ENCODE results near the gene RBFOX2. TPM values are rescaled to one million over a fixed set of nuclear protein-coding genes. Genes with fewer than 3 reads are reported as not detected.
A peak's percentile ranks its signal among the peaks of the same experiment; 100 is the strongest.

The RBFOX2 gene
- total RNA-seq, 5 donors from 2014 or later (not counting 1 experiment from before 2014, with no cell fraction given): 0.73 to 1.5 (median 1.4) TPM

DNA sequence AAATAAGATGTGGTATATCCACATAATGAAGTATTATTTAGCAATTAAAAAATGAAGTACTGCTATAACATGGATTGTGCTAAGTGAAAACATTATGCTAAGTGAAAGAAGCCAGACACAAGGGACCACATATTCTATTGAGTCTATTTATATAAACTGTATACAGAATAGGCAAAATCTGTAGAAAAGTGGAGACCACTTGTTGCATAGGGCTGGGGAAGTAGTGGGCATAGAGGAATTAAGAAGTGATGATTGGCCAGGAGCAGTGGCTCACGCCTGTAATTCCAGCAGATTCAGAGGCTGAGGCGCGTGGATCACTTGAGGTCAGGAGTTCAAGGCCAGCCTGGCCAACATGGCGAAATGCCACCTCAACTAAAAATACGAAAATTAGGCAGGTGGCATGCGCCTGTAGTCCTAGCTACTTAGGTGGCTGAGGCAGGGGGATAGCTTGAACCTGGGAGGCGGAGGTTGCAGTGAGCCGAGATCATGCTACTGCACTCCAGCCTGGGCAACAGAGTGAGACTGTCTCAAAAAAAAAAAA, 109.6 kb downstream of the RBFOX2 start:
- Histone ChIP-seq H3K36me3 (ENCODE audit: control insufficient read depth in 2 of 2, extremely low read depth in 1 of 2, insufficient read depth in 1 of 2, low read length in 1 of 2) (no peaks in the 10 kb centered on the region), H3K4me3 (ENCODE audit: control insufficient read depth in 1 of 2, extremely low read depth in 1 of 2, low read length in 1 of 2) (no peak overlapping the region), H3K27ac (ENCODE audit: low read length) (no peak overlapping the region), H3K4me1 (ENCODE audit: control insufficient read depth in 1 of 2, extremely low read depth in 1 of 2, insufficient read depth in 2 of 2, low read length in 2 of 2) (peaks cover 0 to 10% of the 10 kb centered on the region in 2 experiments), H3K9me3 (no peaks in the 10 kb centered on the region), H3K27me3 (replicated peaks in 1 of 2; ENCODE audit: control insufficient read depth in 2 of 2, extremely low read depth in 1 of 2, insufficient read depth in 2 of 2, low read length in 1 of 2) (no peaks in the 10 kb centered on the region)
- no peak overlapping the region for H3K4me3 Mint-ChIP-seq
- ATAC-seq (replicated peaks in 1 of 4) (no peak), DNase-seq (no peak)
- H3K27me3 Mint-ChIP-seq: peaks cover 4 to 9% of the 10 kb centered on the region in 2 donors
- WGBS (ENCODE audit: insufficient coverage): 95% methylated on average over 7 of the region's 8 CpGs
- no peaks in the 10 kb centered on the region for H3K9me3 Mint-ChIP-seq
- H3K27ac Mint-ChIP-seq: no peak overlapping the region
- ChIA-PET CTCF (interaction anchor here in 1 of 2 donors (0.6 kb wide), 1 partner anchor 9 kb away, joined by 5 read pairs; no protein-coding TSS in a partner anchor), POLR2A (interaction anchor here in 1 of 2 donors (0.6 kb wide), 1 partner anchor 35 kb away, joined by 9 read pairs; no protein-coding TSS in a partner anchor)
- H3K4me1 Mint-ChIP-seq: peaks cover 15 to 18% (median 15%) of the 10 kb centered on the region in 3 donors
- no peaks in the 10 kb centered on the region for H3K36me3 Mint-ChIP-seq

DNA sequence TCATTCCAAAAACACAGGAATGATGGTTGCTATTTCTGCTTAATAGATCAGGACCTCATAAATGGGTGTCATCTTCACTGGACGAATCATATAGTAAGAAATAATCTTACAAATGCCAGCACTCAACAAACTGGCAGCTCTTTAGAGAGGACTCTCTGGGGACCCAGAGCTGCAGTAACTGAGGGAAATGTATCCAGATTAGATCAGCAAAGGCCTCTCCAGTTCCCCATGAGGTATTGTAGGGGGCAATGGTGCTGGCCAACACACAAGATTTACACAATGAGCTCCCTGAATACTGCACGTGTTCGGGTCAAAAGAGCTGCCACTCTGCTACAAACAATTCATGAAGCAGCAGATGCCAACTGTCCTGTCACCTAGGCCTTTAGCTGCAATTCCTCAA, 110.2 kb downstream of the RBFOX2 start:
- Histone ChIP-seq H3K27ac (ENCODE audit: low read length) (no peak overlapping the region), H3K9me3 (no peaks in the 10 kb centered on the region), H3K27me3 (replicated peaks in 1 of 2; ENCODE audit: control insufficient read depth in 2 of 2, extremely low read depth in 1 of 2, insufficient read depth in 2 of 2, low read length in 1 of 2) (no peaks in the 10 kb centered on the region), H3K4me1 (ENCODE audit: control insufficient read depth in 1 of 2, extremely low read depth in 1 of 2, insufficient read depth in 2 of 2, low read length in 2 of 2) (peaks cover 0 to 10% of the 10 kb centered on the region in 2 experiments), H3K36me3 (ENCODE audit: control insufficient read depth in 2 of 2, extremely low read depth in 1 of 2, insufficient read depth in 1 of 2, low read length in 1 of 2) (no peaks in the 10 kb centered on the region), H3K4me3 (ENCODE audit: control insufficient read depth in 1 of 2, extremely low read depth in 1 of 2, low read length in 1 of 2) (no peak overlapping the region)
- H3K27me3 Mint-ChIP-seq: peaks cover 4 to 8% of the 10 kb centered on the region in 2 donors
- H3K4me1 Mint-ChIP-seq: peaks cover 15 to 18% (median 15%) of the 10 kb centered on the region in 3 donors
- H3K27ac Mint-ChIP-seq: no peak overlapping the region
- ChIA-PET POLR2A (interaction anchor here in 1 of 2 donors (0.6 kb wide), 1 partner anchor 34 kb away, joined by 9 read pairs; no protein-coding TSS in a partner anchor), CTCF (no interaction called here)
- 69% methylated on average over 2 of the region's 3 CpGs for WGBS (ENCODE audit: insufficient coverage)
- ATAC-seq (replicated peaks in 1 of 4) (no peak), DNase-seq (no peak)
- no peak overlapping the region for H3K4me3 Mint-ChIP-seq
- no peaks in the 10 kb centered on the region for H3K36me3 Mint-ChIP-seq
- no peaks in the 10 kb centered on the region for H3K9me3 Mint-ChIP-seq

DNA sequence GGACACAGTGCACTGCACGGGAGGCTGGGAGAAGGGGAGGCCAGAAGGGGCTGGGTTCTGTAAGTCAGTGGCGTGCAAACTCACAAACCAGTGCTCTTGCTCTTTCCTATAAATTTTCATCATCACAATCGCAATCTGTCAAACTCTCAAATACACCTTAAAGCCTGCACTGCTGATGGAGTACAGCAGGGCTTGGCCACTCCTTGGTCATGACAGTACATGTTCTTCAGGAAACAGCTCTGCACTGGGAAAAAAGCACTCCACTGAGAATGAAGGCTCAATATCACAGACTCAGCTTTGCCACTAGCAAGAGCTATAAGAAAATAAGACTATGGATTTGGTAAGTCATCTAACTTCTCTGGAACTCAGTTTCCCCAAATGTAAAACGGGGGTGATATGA, 111.0 kb downstream of the RBFOX2 start:
- no peak overlapping the region for H3K4me3 Mint-ChIP-seq
- no peak overlapping the region for H3K4me3 ChIP-seq (ENCODE audit: control insufficient read depth in 1 of 2, extremely low read depth in 1 of 2, low read length in 1 of 2)
- no peak overlapping the region for H3K27ac ChIP-seq (ENCODE audit: low read length)
- H3K36me3 ChIP-seq (ENCODE audit: control insufficient read depth in 2 of 2, extremely low read depth in 1 of 2, insufficient read depth in 1 of 2, low read length in 1 of 2): no peaks in the 10 kb centered on the region
- no peaks in the 10 kb centered on the region for H3K36me3 Mint-ChIP-seq
- H3K9me3 Mint-ChIP-seq: no peaks in the 10 kb centered on the region
- H3K4me1 Mint-ChIP-seq: peaks cover 15 to 18% (median 15%) of the 10 kb centered on the region in 3 donors
- CTCF ChIA-PET: no interaction called here
- WGBS (ENCODE audit: insufficient coverage): 100% methylated on average over 2 of the region's 4 CpGs
- DNase-seq (no peak), ATAC-seq (replicated peaks in 1 of 4) (no peak)
- no peak overlapping the region for H3K27ac Mint-ChIP-seq
- POLR2A ChIA-PET: no interaction called here
- no peaks in the 10 kb centered on the region for H3K9me3 ChIP-seq
- peaks cover 4 to 5% of the 10 kb centered on the region in 2 donors for H3K27me3 Mint-ChIP-seq
- H3K27me3 ChIP-seq (replicated peaks in 1 of 2; ENCODE audit: control insufficient read depth in 2 of 2, extremely low read depth in 1 of 2, insufficient read depth in 2 of 2, low read length in 1 of 2): no peaks in the 10 kb centered on the region
- peaks cover 0 to 10% of the 10 kb centered on the region in 2 experiments for H3K4me1 ChIP-seq (ENCODE audit: control insufficient read depth in 1 of 2, extremely low read depth in 1 of 2, insufficient read depth in 2 of 2, low read length in 2 of 2)

DNA sequence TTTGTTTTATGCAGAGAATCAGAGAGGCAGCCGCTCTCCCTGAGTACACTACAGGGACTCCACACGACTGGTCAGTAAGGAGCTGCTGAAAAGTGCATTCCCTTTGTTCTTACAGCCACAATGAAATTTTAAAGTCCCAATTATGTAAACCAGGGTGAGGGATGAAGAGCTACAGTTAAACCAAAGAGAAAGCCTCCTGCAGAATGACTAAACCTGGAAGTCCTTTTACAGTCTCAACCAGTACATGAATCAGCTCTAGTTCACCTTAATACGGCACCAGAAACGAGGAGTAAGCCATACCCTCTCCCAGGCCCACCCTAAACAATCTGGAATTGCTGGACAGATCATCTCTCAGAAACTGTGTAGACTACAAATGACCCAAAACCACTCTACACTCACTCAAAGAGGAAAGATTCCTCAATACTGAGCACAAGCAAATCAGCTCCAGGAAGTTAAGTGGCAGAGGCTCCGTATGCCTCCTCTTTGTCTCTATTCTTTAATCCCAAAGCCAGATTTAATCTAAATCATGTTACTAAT, 113.1 kb downstream of the RBFOX2 start:
- H3K27me3 ChIP-seq (replicated peaks in 1 of 2; ENCODE audit: control insufficient read depth in 2 of 2, extremely low read depth in 1 of 2, insufficient read depth in 2 of 2, low read length in 1 of 2): no peaks in the 10 kb centered on the region
- CTCF ChIA-PET: interaction anchor here in 1 of 2 donors (1.0 kb wide), 1 partner anchor 21 kb away, joined by 3 read pairs; no protein-coding TSS in a partner anchor
- Mint-ChIP-seq H3K4me1 (peaks cover 15 to 18% (median 15%) of the 10 kb centered on the region in 3 donors), H3K27ac (peak overlapping the region in 1 of 2 donors; percentile 9), H3K36me3 (no peaks in the 10 kb centered on the region), H3K4me3 (peak overlapping the region in 2 of 3 donors; percentile 43 to 55), H3K9me3 (no peaks in the 10 kb centered on the region), H3K27me3 (peaks cover 4 to 5% of the 10 kb centered on the region in 2 donors)
- H3K4me3 ChIP-seq (ENCODE audit: control insufficient read depth in 1 of 2, extremely low read depth in 1 of 2, low read length in 1 of 2): peak overlapping the region in 1 of 2 donors; percentile 33
- no peaks in the 10 kb centered on the region for H3K36me3 ChIP-seq (ENCODE audit: control insufficient read depth in 2 of 2, extremely low read depth in 1 of 2, insufficient read depth in 1 of 2, low read length in 1 of 2)
- H3K27ac ChIP-seq (ENCODE audit: low read length): no peak overlapping the region
- H3K4me1 ChIP-seq (ENCODE audit: control insufficient read depth in 1 of 2, extremely low read depth in 1 of 2, insufficient read depth in 2 of 2, low read length in 2 of 2): peaks cover 0 to 10% of the 10 kb centered on the region in 2 experiments
- H3K9me3 ChIP-seq: no peaks in the 10 kb centered on the region
- ATAC-seq (replicated peaks in 1 of 4) (peak in 1 of 4 experiments; percentile 9), DNase-seq (no peak)
- 37% methylated on average over 2 of the region's 5 CpGs for WGBS (ENCODE audit: insufficient coverage)
- POLR2A ChIA-PET: no interaction called here

DNA sequence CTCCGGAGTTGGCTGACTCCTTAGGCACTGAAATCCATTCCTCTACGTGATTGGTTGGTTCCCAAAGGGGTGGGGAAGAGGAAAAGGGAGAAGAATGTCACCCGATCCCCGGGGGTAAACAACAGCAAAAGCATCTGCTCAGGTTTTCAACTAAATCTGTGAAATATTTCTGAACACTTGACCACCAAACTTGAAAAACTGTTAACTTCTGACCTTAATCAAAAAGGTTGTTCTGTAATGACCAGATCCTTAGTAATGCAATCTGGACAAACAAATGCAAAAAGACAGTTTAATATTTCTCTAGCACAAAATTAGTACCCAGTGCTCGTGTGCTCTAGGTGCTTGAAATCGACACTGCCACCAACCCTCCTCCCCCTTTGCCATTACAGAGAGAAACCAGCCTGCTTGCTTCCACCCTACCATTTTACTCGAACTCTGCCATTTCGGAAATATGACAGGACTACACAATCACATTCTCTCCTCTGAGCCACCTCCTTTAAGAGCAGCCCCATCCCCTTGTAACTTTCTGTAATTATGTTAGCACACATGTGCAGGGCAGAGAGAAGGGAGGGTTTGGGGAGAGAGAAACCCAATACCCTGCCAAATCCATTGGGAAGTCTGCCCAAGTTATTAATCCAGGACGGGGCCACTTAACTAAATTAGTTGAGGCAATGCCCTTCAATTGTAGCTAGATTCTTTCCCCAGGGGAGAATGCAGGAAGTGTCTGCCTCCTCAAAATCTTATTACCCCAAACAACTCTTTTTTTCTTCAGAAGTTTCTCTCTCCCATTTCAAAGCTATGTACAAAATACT, 113.8 kb downstream of the RBFOX2 start:
- CTCF ChIA-PET: interaction anchor here in 1 of 2 donors (1.0 kb wide), 1 partner anchor 22 kb away, joined by 3 read pairs; no protein-coding TSS in a partner anchor

DNA sequence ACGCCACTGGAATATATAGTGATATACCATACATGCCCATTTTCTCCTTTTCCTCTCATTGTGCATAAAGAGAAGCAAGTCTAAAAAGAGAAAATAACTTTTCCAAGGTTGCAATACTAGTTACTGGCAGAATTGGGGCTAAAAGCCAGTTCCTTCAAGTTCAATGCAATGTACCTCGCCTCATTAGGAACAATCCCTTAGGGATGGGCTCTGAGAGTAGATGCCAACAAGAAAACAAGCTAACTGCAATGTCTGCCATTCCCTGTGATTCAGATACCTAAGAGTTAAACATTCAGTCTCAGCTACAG, 114.3 kb downstream of the RBFOX2 start:
- DNase-seq: peak in 2 of 35 experiments; percentile 14 to 16
- H3K9me3 Mint-ChIP-seq: no peaks in the 10 kb centered on the region
- Histone ChIP-seq H3K9me3 (no peaks in the 10 kb centered on the region), H3K36me3 (ENCODE audit: control insufficient read depth in 2 of 2, extremely low read depth in 1 of 2, insufficient read depth in 1 of 2, low read length in 1 of 2) (no peaks in the 10 kb centered on the region), H3K4me3 (ENCODE audit: control insufficient read depth in 1 of 2, extremely low read depth in 1 of 2, low read length in 1 of 2) (peak overlapping the region in 1 of 2 donors; percentile 33), H3K27me3 (replicated peaks in 1 of 2; ENCODE audit: control insufficient read depth in 2 of 2, extremely low read depth in 1 of 2, insufficient read depth in 2 of 2, low read length in 1 of 2) (no peaks in the 10 kb centered on the region), H3K4me1 (ENCODE audit: control insufficient read depth in 1 of 2, extremely low read depth in 1 of 2, insufficient read depth in 2 of 2, low read length in 2 of 2) (peaks cover 0 to 10% of the 10 kb centered on the region in 2 experiments), H3K27ac (ENCODE audit: low read length) (no peak overlapping the region)
- ChIA-PET CTCF (no interaction called here), POLR2A (no interaction called here)
- WGBS (ENCODE audit: insufficient coverage): no CpG with 5 or more reads among the region's 2 CpGs
- peaks cover 15 to 18% (median 15%) of the 10 kb centered on the region in 3 donors for H3K4me1 Mint-ChIP-seq
- no peak for ATAC-seq (replicated peaks in 1 of 4)
- H3K36me3 Mint-ChIP-seq: no peaks in the 10 kb centered on the region
- no peak overlapping the region for H3K27ac Mint-ChIP-seq
- peak overlapping the region in 2 of 3 donors; percentile 34 to 55 for H3K4me3 Mint-ChIP-seq
- peaks cover 4 to 5% of the 10 kb centered on the region in 2 donors for H3K27me3 Mint-ChIP-seq

More for the DNA sequence above, 113.8 kb downstream of the RBFOX2 start:
- H3K4me3 ChIP-seq (ENCODE audit: control insufficient read depth in 1 of 2, extremely low read depth in 1 of 2, low read length in 1 of 2): peak overlapping the region in 1 of 2 donors; percentile 33
- ATAC-seq (replicated peaks in 1 of 4) (peak in 1 of 4 experiments; percentile 61), DNase-seq (no peak)
- H3K4me3 Mint-ChIP-seq: peak overlapping the region in 2 of 3 donors; percentile 43 to 55
- no peaks in the 10 kb centered on the region for H3K27me3 ChIP-seq (replicated peaks in 1 of 2; ENCODE audit: control insufficient read depth in 2 of 2, extremely low read depth in 1 of 2, insufficient read depth in 2 of 2, low read length in 1 of 2)
- peaks cover 0 to 10% of the 10 kb centered on the region in 2 experiments for H3K4me1 ChIP-seq (ENCODE audit: control insufficient read depth in 1 of 2, extremely low read depth in 1 of 2, insufficient read depth in 2 of 2, low read length in 2 of 2)
- H3K9me3 Mint-ChIP-seq: no peaks in the 10 kb centered on the region
- H3K4me1 Mint-ChIP-seq: peaks cover 15 to 18% (median 15%) of the 10 kb centered on the region in 3 donors
- no peak overlapping the region for H3K27ac ChIP-seq (ENCODE audit: low read length)
- H3K36me3 Mint-ChIP-seq: no peaks in the 10 kb centered on the region
- no peaks in the 10 kb centered on the region for H3K36me3 ChIP-seq (ENCODE audit: control insufficient read depth in 2 of 2, extremely low read depth in 1 of 2, insufficient read depth in 1 of 2, low read length in 1 of 2)
- WGBS (ENCODE audit: insufficient coverage): 28% methylated on average over 2 of the region's 9 CpGs
- peaks cover 4 to 5% of the 10 kb centered on the region in 2 donors for H3K27me3 Mint-ChIP-seq
- H3K9me3 ChIP-seq: no peaks in the 10 kb centered on the region
- POLR2A ChIA-PET: no interaction called here
- H3K27ac Mint-ChIP-seq: peak overlapping the region in 1 of 2 donors; percentile 12

Data from T-cell (primary cell).